ENCODE measurements around the gene CDH13.

Gene CDH13

GRCh38 chr16:83762141-83762991, 1135.6 kb downstream of the CDH13 start:
- H3K4me3 ChIP-seq (ENCODE audit: low read depth, low read length), result no peak overlapping the region

GRCh38 chr16:83762992-83763358, 1136.2 kb downstream of the CDH13 start:
- H3K4me3 ChIP-seq (ENCODE audit: low read depth, low read length), result no peak overlapping the region

GRCh38 chr16:83768986-83769385, 1142.2 kb downstream of the CDH13 start:
- no peak overlapping the region for H3K4me3 ChIP-seq (ENCODE audit: low read depth, low read length)

- H3K4me3 ChIP-seq (ENCODE audit: low read depth, low read length), result no peak overlapping the region
Measured at GRCh38 chr16:83769397-83770008, 1142.7 kb downstream of the CDH13 start.

GRCh38 chr16:83771306-83771942, 1144.7 kb downstream of the CDH13 start:
- no peak overlapping the region for H3K4me3 ChIP-seq (ENCODE audit: low read depth, low read length)

- no peak overlapping the region for H3K4me3 ChIP-seq (ENCODE audit: low read depth, low read length)
Measured at GRCh38 chr16:83772806-83773205, 1146.0 kb downstream of the CDH13 start.

GRCh38 chr16:83774066-83774465, 1147.3 kb downstream of the CDH13 start:
- H3K4me3 ChIP-seq (ENCODE audit: low read depth, low read length), result no peak overlapping the region

- no peak overlapping the region for H3K4me3 ChIP-seq (ENCODE audit: low read depth, low read length)
Measured at GRCh38 chr16:83776944-83777343, 1150.2 kb downstream of the CDH13 start.

GRCh38 chr16:83779886-83780285, 1153.1 kb downstream of the CDH13 start:
- H3K4me3 ChIP-seq (ENCODE audit: low read depth, low read length), result no peak overlapping the region

GRCh38 chr16:83785455-83785854, 1158.7 kb downstream of the CDH13 start:
- no peak overlapping the region for H3K4me3 ChIP-seq (ENCODE audit: low read depth, low read length)

- H3K4me3 ChIP-seq (ENCODE audit: low read depth, low read length), result no peak overlapping the region
Measured at GRCh38 chr16:83789642-83790401, 1163.1 kb downstream of the CDH13 start.

GRCh38 chr16:83791916-83792315, 1165.1 kb downstream of the CDH13 start:
- H3K4me3 ChIP-seq (ENCODE audit: low read depth, low read length), result no peak overlapping the region

- H3K4me3 ChIP-seq (ENCODE audit: low read depth, low read length), result no peak overlapping the region
Measured at GRCh38 chr16:83792391-83792790, 1165.6 kb downstream of the CDH13 start.

- no peak overlapping the region for H3K4me3 ChIP-seq (ENCODE audit: low read depth, low read length)
Measured at GRCh38 chr16:83793179-83793578, 1166.4 kb downstream of the CDH13 start.

- no peak overlapping the region for H3K4me3 ChIP-seq (ENCODE audit: low read depth, low read length)
Measured at GRCh38 chr16:83794860-83795554, 1168.2 kb downstream of the CDH13 start.

- no peak overlapping the region for H3K4me3 ChIP-seq (ENCODE audit: low read depth, low read length)
Measured at GRCh38 chr16:83797013-83797412, 1170.2 kb downstream of the CDH13 start.

GRCh38 chr16:83799336-83799735, 1172.6 kb downstream of the CDH13 start:
- H3K4me3 ChIP-seq (ENCODE audit: low read depth, low read length), result no peak overlapping the region

- H3K4me3 ChIP-seq (ENCODE audit: low read depth, low read length), result no peak overlapping the region
Measured at GRCh38 chr16:83802135-83802534, 1175.4 kb downstream of the CDH13 start.

- no peak overlapping the region for H3K4me3 ChIP-seq (ENCODE audit: low read depth, low read length)
Measured at GRCh38 chr16:83802554-83803205, 1175.9 kb downstream of the CDH13 start.

- no peak overlapping the region for H3K4me3 ChIP-seq (ENCODE audit: low read depth, low read length)
Measured at GRCh38 chr16:83803811-83804210, 1177.0 kb downstream of the CDH13 start.
